Measurements from ENCODE around the gene ZBTB43.
"Not testable (repeated sequence)": the region's sequence is repeated elsewhere in the genome, so short reads cannot be mapped to it uniquely, and the experiment has no call there.

ZBTB43 gene

DNA sequence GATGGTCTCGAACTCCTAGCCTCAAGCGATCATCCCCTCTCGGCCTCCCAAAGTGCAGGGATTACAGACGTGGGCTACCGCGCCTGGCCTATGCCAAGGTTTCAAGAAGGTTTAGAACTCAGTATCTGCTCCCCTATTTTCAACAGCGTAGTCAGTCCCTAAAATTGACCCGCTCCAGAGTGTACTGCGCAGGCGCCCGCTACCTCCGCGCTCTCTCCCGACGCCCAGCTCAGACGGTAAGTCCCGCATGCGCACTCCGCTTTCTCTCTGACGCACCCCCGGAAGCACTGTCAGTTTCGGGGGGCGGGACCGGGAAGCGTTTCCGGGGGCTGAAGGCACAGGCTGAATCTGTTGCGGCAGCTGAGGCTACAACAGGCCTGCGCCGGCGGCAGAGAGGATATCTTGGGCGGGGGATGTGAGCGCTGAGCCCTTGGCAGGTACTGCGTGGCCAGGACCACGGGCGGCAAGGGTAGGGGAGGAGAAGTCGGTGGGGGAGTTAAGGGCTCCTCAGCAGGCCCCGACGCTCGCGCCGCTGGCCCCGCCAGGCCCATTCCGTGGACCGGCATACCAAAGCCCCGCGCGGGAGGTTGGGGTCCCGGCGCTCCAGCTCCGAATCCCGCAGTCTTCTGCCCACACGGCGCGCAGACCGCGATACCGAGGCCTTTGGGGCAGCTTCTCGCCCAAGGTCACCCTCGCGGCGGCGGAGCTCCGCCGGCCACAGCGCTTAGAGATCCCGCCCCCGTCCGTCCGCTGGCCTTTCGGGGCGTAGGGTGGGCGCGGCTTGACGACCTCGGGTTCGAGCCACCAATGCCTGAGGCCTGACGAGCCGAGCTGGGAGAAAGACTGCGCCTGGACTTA is at the start of gene ZBTB43:
Gene ZBTB43 (plus strand): TSS at position 345 of the 858 bp plus-strand sequence. CDS start 27,470 bp downstream, outside the sequence.
- peak; percentile 99 for DNase-seq

DNA sequence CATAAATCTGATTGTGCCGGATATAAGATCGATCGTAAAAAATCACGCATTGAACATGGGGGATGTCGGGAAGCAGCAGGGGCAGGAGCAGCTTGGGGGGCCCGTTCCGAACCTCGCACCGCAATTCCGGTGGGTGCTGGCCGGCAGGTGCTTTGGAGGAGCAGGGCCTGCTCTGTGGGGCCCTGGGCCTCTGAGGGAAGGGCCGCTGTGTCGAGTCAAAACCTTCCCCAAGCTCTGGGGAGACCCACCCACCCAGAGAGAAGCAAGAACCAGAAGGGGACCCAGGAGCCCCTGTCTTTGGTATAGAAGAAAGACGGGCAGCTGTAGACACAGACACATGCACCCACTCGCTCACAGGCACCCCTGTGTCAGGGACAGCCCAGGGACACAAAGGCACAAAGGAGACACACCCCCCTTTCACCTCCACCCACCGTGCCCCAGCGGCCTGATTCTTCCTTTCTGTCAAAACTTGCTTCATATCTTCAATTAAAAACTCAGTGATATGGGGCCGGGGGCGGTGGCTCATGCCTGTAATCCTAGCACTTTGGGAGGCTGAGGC is 49.4 kb upstream of the ZBTB43 start:
- no peak for DNase-seq

DNA sequence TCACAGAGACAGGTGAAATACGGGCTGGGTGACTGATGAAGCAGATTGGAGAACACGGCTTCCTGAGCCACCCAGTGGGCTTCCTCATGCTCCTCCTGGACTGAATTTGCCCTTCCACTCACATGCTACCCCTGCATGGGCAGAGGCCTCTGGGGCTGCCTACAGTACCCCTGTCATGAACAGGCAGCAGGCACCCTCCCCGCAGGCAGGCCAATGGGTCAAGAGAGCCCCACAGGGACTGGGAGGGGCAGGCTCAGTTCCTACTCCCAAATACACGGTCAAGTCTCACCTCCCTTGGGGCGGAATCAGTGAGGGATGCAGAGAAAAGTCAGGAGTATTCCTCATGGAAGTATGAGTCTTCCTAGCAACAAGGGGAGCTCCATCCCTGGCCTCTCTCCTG is 48.6 kb upstream of the ZBTB43 start:
- DNase-seq: no peak

DNA sequence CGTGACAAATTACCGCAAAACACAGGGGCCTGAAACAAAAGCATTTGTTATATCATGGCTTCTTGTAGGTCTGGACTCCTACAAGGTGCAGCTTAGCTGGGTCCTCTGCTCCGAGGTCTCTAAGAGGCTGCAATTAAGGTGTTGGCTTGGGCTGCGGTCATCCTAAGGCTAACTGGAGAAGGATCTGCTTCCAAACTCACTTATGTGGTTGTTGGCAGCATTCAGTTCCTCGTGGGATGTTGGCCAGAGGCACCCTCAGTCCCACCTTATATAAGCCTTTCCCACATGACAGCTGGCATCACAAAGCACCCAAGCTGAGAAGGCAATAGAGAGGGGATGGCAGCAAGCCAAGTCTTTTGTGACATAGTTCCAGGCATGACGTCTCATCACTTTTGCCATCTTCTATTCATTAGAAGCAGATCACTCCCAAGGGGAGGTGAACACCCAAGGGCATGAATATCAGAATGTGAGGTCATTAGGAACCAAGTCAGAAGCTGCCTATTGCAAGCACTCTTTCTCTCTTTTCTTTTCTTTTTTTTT is 47.9 kb upstream of the ZBTB43 start:
- DNase-seq: no peak

GRCh38 chr9:126758916-126759585 is 45.8 kb upstream of the ZBTB43 start:
- DNase-seq: no peak

- DNase-seq: no peak
These were observed 43.6 kb upstream of the ZBTB43 start for GRCh38 chr9:126761274-126761673.

- DNase-seq: no peak
These were observed 41.6 kb upstream of the ZBTB43 start for GRCh38 chr9:126763130-126763764.

- peak; percentile 17 for DNase-seq
These were observed 31.7 kb upstream of the ZBTB43 start for GRCh38 chr9:126773004-126773607.

GRCh38 chr9:126775926-126776325 is 28.9 kb upstream of the ZBTB43 start:
- no peak for DNase-seq

DNA sequence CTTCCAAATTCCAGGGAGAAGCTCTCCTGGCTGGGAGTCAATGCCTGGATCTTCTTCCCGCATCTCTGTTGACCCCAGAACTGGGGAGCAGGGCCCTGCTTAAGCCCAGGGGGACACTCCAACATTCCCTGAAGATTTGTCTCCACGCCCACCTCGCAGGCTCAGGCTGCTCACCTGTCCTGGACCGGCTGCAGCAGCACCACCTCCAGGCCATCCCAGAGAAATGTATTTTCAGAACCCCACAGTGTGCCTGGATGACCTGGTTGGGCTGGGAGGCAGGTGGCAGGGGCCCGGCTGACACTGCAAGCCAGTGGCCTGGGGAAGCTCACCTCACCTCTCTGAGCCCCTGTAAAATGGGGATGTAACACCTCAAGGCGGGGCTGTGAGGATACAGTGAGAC is 27.1 kb upstream of the ZBTB43 start:
- DNase-seq: no peak

DNA sequence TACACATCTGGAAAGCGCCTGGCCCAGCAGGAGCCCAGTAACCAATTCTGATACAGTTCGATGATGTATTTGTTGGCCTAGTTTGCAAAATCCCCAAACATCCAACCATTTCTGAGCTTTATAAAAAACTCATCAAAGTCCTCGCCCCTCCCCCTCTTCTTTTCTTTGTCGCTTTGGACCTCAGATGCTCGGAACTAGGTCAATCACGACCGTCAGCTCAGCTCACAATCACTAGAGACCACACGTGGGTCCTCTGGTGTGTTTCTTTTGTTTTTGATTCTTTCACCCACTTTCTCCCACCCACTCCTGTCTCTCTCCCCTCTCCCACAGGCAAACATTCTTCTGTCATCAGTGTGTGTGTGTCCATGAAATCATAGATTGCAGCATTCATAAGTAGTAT is 26.7 kb upstream of the ZBTB43 start:
- no peak for DNase-seq

DNA sequence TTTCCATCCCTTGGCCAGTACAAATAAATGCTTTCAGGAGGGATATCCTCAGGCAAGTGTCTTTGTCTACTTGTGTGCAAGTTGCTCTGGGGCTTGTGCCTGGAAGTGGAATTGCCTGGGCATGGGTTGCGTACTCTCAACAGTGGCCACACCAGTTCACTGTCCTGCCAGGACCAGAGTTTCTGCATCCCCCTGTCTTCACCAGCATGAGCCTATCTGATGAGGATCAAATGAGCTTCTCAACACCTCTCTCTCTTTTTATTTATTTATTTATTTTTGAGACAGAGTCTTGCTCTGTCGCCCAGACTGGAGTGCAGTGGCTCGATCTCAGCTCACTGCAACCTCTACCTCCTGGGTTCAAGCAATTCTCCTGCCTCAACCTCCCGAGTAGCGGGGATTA is 26.1 kb upstream of the ZBTB43 start:
- DNase-seq: not testable (repeated sequence)

GRCh38 chr9:126781186-126782052 is 23.4 kb upstream of the ZBTB43 start:
- peak; percentile 86 for DNase-seq

GRCh38 chr9:126782053-126782388 is 22.8 kb upstream of the ZBTB43 start:
- DNase-seq: no peak

DNA sequence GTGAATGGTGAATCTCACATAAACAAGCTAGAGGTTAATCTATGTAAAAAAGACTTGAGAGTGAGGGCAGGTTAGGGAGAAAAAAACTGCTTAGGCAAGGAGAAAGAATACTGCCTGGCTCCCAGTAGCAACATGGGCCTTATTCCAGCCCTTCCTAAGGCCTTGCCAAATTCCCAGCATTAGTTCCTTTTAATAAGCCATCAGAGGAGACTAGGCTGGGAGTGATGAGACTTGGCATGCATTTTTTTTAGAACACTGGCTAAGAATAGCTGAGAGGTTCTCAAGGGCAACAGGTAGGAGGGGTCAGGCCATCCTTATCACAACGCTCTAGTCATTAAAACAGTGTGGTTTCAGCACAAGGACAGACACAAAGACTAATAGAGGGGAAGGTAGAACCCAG is 20.9 kb upstream of the ZBTB43 start:
- no peak for DNase-seq

- no peak for DNase-seq
These were observed 20.4 kb upstream of the ZBTB43 start for GRCh38 chr9:126784401-126784800.

DNA sequence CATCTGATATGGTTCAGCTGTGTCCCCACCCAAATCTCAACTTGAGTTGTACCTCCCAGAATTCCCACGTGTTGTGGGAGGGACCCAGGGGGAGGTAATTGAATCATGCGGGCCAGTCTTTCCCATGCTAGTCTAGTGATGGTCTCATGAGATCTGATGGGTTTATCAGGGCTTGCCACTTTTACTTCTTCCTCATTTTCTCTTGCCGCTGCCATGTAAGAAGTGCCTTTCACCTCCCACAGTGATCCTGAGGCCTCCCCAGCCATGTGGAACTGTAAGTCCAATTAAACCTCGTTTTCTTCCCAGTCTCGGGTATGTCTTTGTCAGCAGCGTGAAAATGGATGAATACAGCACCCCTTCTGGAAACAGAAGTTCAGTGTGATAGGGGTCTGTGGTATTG is 20.0 kb upstream of the ZBTB43 start:
- DNase-seq: not testable (repeated sequence)

- DNase-seq: no peak
These were observed 16.8 kb upstream of the ZBTB43 start for GRCh38 chr9:126788046-126788445.

GRCh38 chr9:126788634-126789349 is 16.0 kb upstream of the ZBTB43 start:
- DNase-seq: peak; percentile 8

GRCh38 chr9:126790561-126790960 is 14.3 kb upstream of the ZBTB43 start:
- DNase-seq: no peak

Measured in stimulated activated CD4-positive, alpha-beta T cell treated with anti-CD3 and anti-CD28 coated beads, Interleukin-15, amount 100 ng/mL, for 24 hours (primary cell).